HepG2 (cell line): ENCODE data around the gene ILKAP. TPM values are rescaled to one million over a fixed set of nuclear protein-coding genes. Genes with fewer than 3 reads are reported as not detected.

ENCODE experiments used
- CREB1 ChIP-seq, 2 experiments: fragments of 450-650 bp in 1 of 2; IDR thresholded peaks; 2 replicates each; pipeline ENCODE4 v1.6.1; 2016 to 2017; ENCODE audit warnings: control low read depth in 1 of 2, mild to moderate bottlenecking in 1 of 2, missing compliant biosample characterization in 1 of 2, missing genetic modification characterization in 1 of 2
- ERF ChIP-seq: IDR thresholded peaks from 2 replicates; pipeline ENCODE4 v1.6.1; 2018; ENCODE audit warnings: missing biosample characterization, missing genetic modification reagents
- ESRRA ChIP-seq: sonication (generic); formaldehyde crosslinking; IDR thresholded peaks from 2 replicates; pipeline ENCODE4 v1.5.1; 2020; ENCODE audit warnings: mild to moderate bottlenecking, low read depth, missing genetic modification reagents
- FOSL1 ChIP-seq: sonication (generic); formaldehyde crosslinking; IDR thresholded peaks from 2 replicates; pipeline ENCODE4 v1.9.0; 2021; ENCODE audit warnings: missing genetic modification reagents, borderline replicate concordance
- GFI1 ChIP-seq: sonication (generic); formaldehyde crosslinking; IDR thresholded peaks from 2 replicates; pipeline ENCODE4 v1.5.0; 2020; ENCODE audit warnings: missing genetic modification reagents, mild to moderate bottlenecking, borderline replicate concordance
- HNRNPK ChIP-seq: fragments of 200-400 bp; formaldehyde crosslinking; IDR thresholded peaks from 2 replicates; pipeline ENCODE4 v1.6.1; 2018; ENCODE audit warnings: low read length, low read depth, moderate library complexity, mild to moderate bottlenecking; ENCODE audit not compliant: poor library complexity, severe bottlenecking
- KDM3A ChIP-seq: IDR thresholded peaks from 2 replicates; pipeline ENCODE4 v1.6.1; 2018; ENCODE audit warnings: low read depth, missing compliant biosample characterization
- MXD4 ChIP-seq: IDR thresholded peaks from 2 replicates; pipeline ENCODE4 v1.6.1; 2016; ENCODE audit warnings: mild to moderate bottlenecking, missing biosample characterization, missing genetic modification reagents
- MZF1 ChIP-seq: sonication (generic); formaldehyde crosslinking; IDR thresholded peaks from 2 replicates; pipeline ENCODE4 v1.8.1; 2023; ENCODE audit warnings: mild to moderate bottlenecking, missing genetic modification reagents, borderline replicate concordance
- PRPF4 ChIP-seq: fragments of 200-400 bp; formaldehyde crosslinking; IDR thresholded peaks from 2 replicates; pipeline ENCODE4 v1.6.1; 2016; ENCODE audit warnings: low read length, low read depth; ENCODE audit not compliant: poor library complexity, severe bottlenecking
- ZFP41 ChIP-seq: sonication (generic); formaldehyde crosslinking; IDR thresholded peaks from 2 replicates; pipeline ENCODE4 v1.4.0; 2020; ENCODE audit warnings: mild to moderate bottlenecking, missing genetic modification reagents, borderline replicate concordance
- ZNF232 ChIP-seq: sonication (generic); formaldehyde crosslinking; IDR thresholded peaks from 2 replicates; pipeline ENCODE4 v1.4.0; 2020; ENCODE audit warnings: missing genetic modification reagents, borderline replicate concordance
- ZNF296 ChIP-seq: sonication (generic); formaldehyde crosslinking; conservative IDR thresholded peaks from 2 replicates; pipeline ENCODE4 v1.5.0; 2020; ENCODE audit warnings: mild to moderate bottlenecking, missing genetic modification reagents
- ZNF382 ChIP-seq: sonication (generic); formaldehyde crosslinking; IDR thresholded peaks from 2 replicates; pipeline ENCODE4 v1.5.0; 2020; ENCODE audit warnings: missing genetic modification reagents, mild to moderate bottlenecking, borderline replicate concordance
- ZNF7 ChIP-seq: IDR thresholded peaks from 2 replicates; pipeline ENCODE4 v1.6.1; 2016; ENCODE audit warnings: missing biosample characterization, missing genetic modification reagents
- ZNF773 ChIP-seq: sonication (generic); formaldehyde crosslinking; IDR thresholded peaks from 2 replicates; pipeline ENCODE4 v1.4.0; 2020; ENCODE audit warnings: missing genetic modification reagents, borderline replicate concordance
- ZNF781 ChIP-seq: sonication (generic); formaldehyde crosslinking; IDR thresholded peaks from 2 replicates; pipeline ENCODE4 v1.5.1; 2020; ENCODE audit warnings: borderline replicate concordance, mild to moderate bottlenecking, missing genetic modification reagents; ENCODE audit errors: not compliant biosample characterization
- polyA plus RNA-seq, 8 experiments: library from polyadenylated mRNA; depleted of rRNA in 3 of 8; stranded (reverse) in 7 of 8; unstranded in 1 of 8; fragments of >200 nt; fragmentation: Illumina TruSeq in 4 of 8; extraction: Trizol in 4 of 8; gene quantifications; 2 replicates each; pipeline versions ENCODE4 v1.2.1 to v1.2.3, GENCODE V29; 2011 to 2016; ENCODE audit warnings: low read depth in 4 of 8, missing spikeins in 1 of 8, mixed read lengths in 1 of 8; ENCODE audit not compliant: insufficient read depth in 1 of 8
- total RNA-seq, 5 experiments: library from RNA; depleted of rRNA; stranded (reverse); fragments of >200 nt; fragmentation: Illumina TruSeq; extraction: Trizol; gene quantifications; 2 replicates each; pipeline ENCODE4 v1.2.3, GENCODE V29; 2016; ENCODE audit warnings: low read depth in 1 of 5
- TF ChIP-seq, protein P1 (sequence below): sonication (generic); formaldehyde crosslinking; IDR thresholded peaks from 2 replicates; pipeline ENCODE4 v1.4.0; 2020; ENCODE audit warnings: missing genetic modification reagents, low read depth, mild to moderate bottlenecking, borderline replicate concordance
- TF ChIP-seq, protein P2 (sequence below): sonication (generic); formaldehyde crosslinking; IDR thresholded peaks from 2 replicates; pipeline ENCODE4 v1.8.0; 2022; ENCODE audit warnings: missing genetic modification reagents, low read depth, mild to moderate bottlenecking, borderline replicate concordance
- TF ChIP-seq, protein P3 (sequence below): sonication (generic); formaldehyde crosslinking; IDR thresholded peaks from 2 replicates; pipeline ENCODE4 v1.5.0; 2020; ENCODE audit warnings: missing genetic modification reagents
- TF ChIP-seq, protein P4 (sequence below): sonication (generic); formaldehyde crosslinking; IDR thresholded peaks from 2 replicates; pipeline ENCODE4 v1.9.0; 2021; ENCODE audit warnings: missing genetic modification reagents, borderline replicate concordance

ILKAP gene
- total and polyA plus RNA-seq, 2 of the 13 experiments (the other 11 are each of a cell fraction or from before 2014, with no cell fraction given), result 29.6 to 33.1 TPM

DNA sequence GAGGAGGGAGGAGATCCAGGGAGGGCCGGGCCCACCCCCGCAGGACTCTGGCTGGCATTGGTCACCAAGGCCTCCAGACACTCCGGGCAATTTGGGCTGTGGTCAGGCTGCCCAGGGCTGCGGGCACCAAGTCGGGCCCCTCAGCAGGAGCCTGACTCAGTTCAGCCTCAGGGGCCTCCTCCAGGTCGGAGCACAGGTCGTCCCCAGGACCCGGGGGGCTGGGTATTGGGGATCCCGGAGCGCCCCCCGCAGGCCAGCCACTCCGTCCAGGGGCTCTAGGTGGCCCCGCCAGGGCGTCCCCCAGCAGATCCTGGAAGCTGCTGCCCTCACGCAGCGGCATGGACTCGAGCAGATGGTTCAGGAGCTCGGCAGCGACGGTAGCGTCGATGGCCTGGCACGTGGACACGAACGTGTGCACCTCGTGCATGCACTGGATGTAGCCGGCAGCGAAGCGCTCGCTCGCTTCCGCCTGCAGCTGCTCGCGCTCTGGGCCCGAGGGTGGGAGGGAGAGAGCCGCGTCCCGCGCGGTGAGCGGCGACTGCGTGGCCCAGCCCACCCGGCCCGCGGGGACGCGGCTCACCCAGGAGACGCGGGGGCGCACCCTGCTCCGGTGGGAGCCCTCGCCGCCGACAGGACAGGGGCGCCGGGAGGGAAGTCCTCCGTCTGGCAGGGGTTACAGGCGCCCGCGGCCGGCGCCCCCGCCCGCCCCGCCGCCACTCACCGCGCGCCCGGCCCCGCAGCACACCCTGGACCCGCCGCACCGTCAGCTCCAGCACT is 35.5 kb upstream of the ILKAP start (continued):
- peak; percentile 62; the same call in 1 of the 2 replicates for TF ChIP-seq FOSL1 (CRISPR knock-in tag)
- peak; percentile 99 for TF ChIP-seq ZNF773 (CRISPR knock-in tag)
- peak; percentile 95 for TF ChIP-seq ZNF296 (CRISPR knock-in tag)
- peak; percentile 88 for TF ChIP-seq MXD4
- peak; percentile 84 for TF ChIP-seq ESRRA (CRISPR knock-in tag)
- TF ChIP-seq GFI1 (CRISPR knock-in tag), result peak; percentile 59; the same call in 1 of the 2 replicates
- TF ChIP-seq HNRNPK, result no peak
- TF ChIP-seq, protein P1, sequence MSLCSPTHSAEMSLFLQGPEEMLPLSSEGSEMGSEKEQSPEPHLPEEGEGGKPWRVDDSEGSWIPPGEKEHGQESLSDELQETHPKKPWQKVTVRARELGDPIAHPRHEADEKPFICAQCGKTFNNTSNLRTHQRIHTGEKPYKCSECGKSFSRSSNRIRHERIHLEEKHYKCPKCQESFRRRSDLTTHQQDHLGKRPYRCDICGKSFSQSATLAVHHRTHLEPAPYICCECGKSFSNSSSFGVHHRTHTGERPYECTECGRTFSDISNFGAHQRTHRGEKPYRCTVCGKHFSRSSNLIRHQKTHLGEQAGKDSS (CRISPR knock-in tag), result peak; percentile 61; the same call in 1 of the 2 replicates
- peak; percentile 99 for TF ChIP-seq ZFP41
- peak; percentile 65; the same call in 1 of the 2 replicates for TF ChIP-seq ZNF7 (CRISPR knock-in tag)
- 0 out of 2 replicates have a peak, but pooled peaks have one; percentile 74 for TF ChIP-seq MZF1 (CRISPR knock-in tag)
- TF ChIP-seq ZNF232 (CRISPR knock-in tag), result peak; percentile 99
- TF ChIP-seq, protein P2, sequence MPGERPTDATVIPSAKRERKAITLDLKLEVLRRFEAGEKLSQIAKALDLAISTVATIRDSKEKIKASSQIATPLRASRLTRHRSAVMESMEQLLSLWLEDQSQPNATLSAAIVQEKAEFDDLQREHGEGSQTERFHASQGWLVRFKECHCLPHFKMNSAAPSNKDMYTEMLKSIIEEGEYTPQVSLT (CRISPR knock-in tag), result no peak
- TF ChIP-seq ZNF382, result no peak
- peak; percentile 76 for TF ChIP-seq KDM3A
- peak; percentile 99 for TF ChIP-seq ERF (CRISPR knock-in tag)
- TF ChIP-seq, protein P3, sequence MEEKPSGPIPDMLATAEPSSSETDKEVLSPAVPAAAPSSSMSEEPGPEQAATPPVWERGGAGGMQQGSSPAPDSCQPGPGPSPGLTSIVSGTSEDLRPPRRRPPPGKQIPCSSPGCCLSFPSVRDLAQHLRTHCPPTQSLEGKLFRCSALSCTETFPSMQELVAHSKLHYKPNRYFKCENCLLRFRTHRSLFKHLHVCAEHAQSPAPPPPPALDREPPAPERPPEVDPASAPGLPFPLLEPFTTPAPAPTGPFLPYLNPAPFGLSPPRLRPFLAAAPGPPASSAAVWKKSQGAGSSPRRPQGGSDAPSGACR (CRISPR knock-in tag), result no peak
- TF ChIP-seq ZNF781 (CRISPR knock-in tag), result peak; percentile 95
- TF ChIP-seq CREB1 (IDR thresholded peaks at IDR 0.05), result no peak
- TF ChIP-seq CREB1 (CRISPR knock-in tag; IDR thresholded peaks at IDR 0.05), result no peak
- TF ChIP-seq, protein P4, sequence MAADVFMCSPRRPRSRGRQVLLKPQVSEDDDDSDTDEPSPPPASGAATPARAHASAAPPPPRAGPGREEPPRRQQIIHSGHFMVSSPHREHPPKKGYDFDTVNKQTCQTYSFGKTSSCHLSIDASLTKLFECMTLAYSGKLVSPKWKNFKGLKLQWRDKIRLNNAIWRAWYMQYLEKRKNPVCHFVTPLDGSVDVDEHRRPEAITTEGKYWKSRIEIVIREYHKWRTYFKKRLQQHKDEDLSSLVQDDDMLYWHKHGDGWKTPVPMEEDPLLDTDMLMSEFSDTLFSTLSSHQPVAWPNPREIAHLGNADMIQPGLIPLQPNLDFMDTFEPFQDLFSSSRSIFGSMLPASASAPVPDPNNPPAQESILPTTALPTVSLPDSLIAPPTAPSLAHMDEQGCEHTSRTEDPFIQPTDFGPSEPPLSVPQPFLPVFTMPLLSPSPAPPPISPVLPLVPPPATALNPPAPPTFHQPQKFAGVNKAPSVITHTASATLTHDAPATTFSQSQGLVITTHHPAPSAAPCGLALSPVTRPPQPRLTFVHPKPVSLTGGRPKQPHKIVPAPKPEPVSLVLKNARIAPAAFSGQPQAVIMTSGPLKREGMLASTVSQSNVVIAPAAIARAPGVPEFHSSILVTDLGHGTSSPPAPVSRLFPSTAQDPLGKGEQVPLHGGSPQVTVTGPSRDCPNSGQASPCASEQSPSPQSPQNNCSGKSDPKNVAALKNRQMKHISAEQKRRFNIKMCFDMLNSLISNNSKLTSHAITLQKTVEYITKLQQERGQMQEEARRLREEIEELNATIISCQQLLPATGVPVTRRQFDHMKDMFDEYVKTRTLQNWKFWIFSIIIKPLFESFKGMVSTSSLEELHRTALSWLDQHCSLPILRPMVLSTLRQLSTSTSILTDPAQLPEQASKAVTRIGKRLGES (CRISPR knock-in tag), result peak; percentile 98
- no peak for TF ChIP-seq PRPF4
